ENCODE results near the gene ZBTB39. TPM values are rescaled to one million over a fixed set of nuclear protein-coding genes. Genes with fewer than 3 reads are reported as not detected.

The ZBTB39 gene
- total RNA-seq, 1 donor from 2014 or later = 6.8 TPM

GRCh38 chr12:57039016-57039798 lies 32.9 kb upstream of the ZBTB39 start:
- ATAC-seq (no peak), DNase-seq (no peak)
- H3K27me3 ChIP-seq (ENCODE audit: low read depth) = no peaks in the 10 kb centered on the region
- no peak overlapping the region for H3K27ac ChIP-seq
- intact Hi-C loops (cut with DNase I) = no loop called here
- no peaks in the 10 kb centered on the region for H3K9me3 ChIP-seq
- H3K4me1 ChIP-seq = no peaks in the 10 kb centered on the region
- TF ChIP-seq, protein P1, sequence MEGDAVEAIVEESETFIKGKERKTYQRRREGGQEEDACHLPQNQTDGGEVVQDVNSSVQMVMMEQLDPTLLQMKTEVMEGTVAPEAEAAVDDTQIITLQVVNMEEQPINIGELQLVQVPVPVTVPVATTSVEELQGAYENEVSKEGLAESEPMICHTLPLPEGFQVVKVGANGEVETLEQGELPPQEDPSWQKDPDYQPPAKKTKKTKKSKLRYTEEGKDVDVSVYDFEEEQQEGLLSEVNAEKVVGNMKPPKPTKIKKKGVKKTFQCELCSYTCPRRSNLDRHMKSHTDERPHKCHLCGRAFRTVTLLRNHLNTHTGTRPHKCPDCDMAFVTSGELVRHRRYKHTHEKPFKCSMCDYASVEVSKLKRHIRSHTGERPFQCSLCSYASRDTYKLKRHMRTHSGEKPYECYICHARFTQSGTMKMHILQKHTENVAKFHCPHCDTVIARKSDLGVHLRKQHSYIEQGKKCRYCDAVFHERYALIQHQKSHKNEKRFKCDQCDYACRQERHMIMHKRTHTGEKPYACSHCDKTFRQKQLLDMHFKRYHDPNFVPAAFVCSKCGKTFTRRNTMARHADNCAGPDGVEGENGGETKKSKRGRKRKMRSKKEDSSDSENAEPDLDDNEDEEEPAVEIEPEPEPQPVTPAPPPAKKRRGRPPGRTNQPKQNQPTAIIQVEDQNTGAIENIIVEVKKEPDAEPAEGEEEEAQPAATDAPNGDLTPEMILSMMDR (IDR thresholded peaks at IDR 0.05) = no peak
- H3K4me3 ChIP-seq = no peak overlapping the region
- H3K36me3 ChIP-seq = no peaks in the 10 kb centered on the region

- Histone ChIP-seq H3K4me3 (no peak overlapping the region), H3K9me3 (no peaks in the 10 kb centered on the region), H3K4me1 (no peaks in the 10 kb centered on the region), H3K27ac (no peak overlapping the region), H3K27me3 (ENCODE audit: low read depth) (no peaks in the 10 kb centered on the region), H3K36me3 (no peaks in the 10 kb centered on the region)
- no peak for ATAC-seq
- DNase-seq = no peak
- intact Hi-C loops (cut with DNase I) = no loop called here
- TF ChIP-seq, protein P1 (IDR thresholded peaks at IDR 0.05) = no peak
Measured at GRCh38 chr12:57037264-57037663, 30.9 kb upstream of the ZBTB39 start.

DNA sequence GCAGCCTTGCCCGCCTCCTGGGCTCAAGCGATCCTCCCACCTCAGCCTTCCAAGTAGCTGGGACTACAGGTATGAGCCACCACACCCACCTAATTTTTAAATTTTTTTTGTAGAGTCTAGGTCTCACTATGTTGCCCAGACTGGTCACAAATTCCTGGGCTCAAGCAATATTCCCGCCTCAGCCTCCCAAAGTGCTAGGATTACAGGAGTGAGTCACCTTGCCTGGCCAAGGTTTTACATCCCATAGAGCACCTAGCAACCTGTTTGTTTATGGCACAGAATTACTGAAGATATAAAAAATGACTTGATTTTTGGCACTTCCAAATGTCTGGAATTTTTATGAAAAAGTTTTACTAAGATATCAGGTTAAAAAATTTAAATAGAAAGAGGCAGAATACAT lies 27.1 kb upstream of the ZBTB39 start:
- TF ChIP-seq, protein P1 (IDR thresholded peaks at IDR 0.05) = no peak
- Histone ChIP-seq H3K4me3 (no peak overlapping the region), H3K27me3 (ENCODE audit: low read depth) (no peaks in the 10 kb centered on the region), H3K27ac (no peak overlapping the region), H3K4me1 (peaks cover 8% of the 10 kb centered on the region), H3K9me3 (no peaks in the 10 kb centered on the region), H3K36me3 (no peaks in the 10 kb centered on the region)
- ATAC-seq (no peak), DNase-seq (no peak)
- intact Hi-C loops (cut with DNase I) = no loop called here

DNA sequence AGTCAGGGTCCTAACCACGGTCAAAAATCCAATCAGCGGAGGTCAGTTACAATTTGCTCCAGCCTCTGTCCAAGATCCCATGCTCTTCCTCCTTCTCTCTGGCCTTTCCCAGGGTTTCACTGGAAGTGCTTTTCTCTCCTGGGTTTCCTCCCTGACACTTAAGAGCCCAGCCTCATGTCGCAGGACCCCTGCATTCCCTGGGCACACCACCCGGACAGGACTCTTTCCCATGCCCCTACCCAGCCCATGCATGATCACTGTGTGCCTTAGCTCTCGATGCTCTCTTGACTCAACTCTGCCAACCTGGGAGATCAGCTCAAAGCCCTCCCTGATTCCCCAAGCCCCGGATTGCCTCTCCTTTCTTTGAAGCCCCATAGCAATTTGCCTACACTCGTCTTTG lies 25.4 kb upstream of the ZBTB39 start:
- DNase-seq = no peak
- no peak overlapping the region for H3K4me3 ChIP-seq
- H3K27ac ChIP-seq = no peak overlapping the region
- H3K27me3 ChIP-seq (ENCODE audit: low read depth) = no peaks in the 10 kb centered on the region
- intact Hi-C loops (cut with DNase I) = no loop called here
- H3K36me3 ChIP-seq = no peaks in the 10 kb centered on the region
- H3K9me3 ChIP-seq = no peaks in the 10 kb centered on the region
- peaks cover 8% of the 10 kb centered on the region for H3K4me1 ChIP-seq
- TF ChIP-seq, protein P1 (IDR thresholded peaks at IDR 0.05) = no peak
- no peak for ATAC-seq

DNA sequence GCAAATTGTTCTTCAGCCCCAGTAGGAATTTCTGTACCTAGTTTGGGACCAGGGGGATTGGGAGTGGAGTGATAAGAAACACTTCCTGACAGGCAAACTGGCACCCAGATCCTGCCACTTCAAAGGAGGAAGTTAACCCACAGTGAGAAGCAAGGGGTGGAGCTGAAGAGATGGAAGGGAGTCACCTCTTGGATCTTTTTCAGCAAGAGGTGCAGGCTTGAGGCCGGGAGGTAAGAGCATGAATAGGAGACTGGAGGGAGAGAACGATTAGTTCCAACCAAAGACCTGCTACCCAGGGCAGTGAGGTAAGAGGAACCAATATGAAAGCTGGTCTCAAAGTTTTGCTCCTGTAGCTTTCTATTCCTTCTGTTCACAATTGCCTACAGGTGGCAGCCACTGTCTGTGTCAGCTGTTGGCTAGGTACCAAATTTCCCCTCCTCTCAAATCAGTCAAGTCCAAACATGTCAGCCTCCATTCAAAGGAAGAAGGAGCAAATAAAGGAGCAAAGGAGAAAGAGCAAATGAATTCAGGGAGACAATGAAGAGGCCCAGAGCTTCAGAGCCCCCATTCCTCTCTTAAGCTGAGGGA lies 24.9 kb upstream of the ZBTB39 start:
- TF ChIP-seq, protein P1 (IDR thresholded peaks at IDR 0.05) = no peak
- ATAC-seq (peak; percentile 37 to 56), DNase-seq (no peak)
- H3K36me3 ChIP-seq = no peaks in the 10 kb centered on the region
- H3K27me3 ChIP-seq (ENCODE audit: low read depth) = no peaks in the 10 kb centered on the region
- no peaks in the 10 kb centered on the region for H3K9me3 ChIP-seq
- intact Hi-C loops (cut with DNase I) = no loop called here
- peaks cover 8% of the 10 kb centered on the region for H3K4me1 ChIP-seq
- H3K4me3 ChIP-seq = no peak overlapping the region
- H3K27ac ChIP-seq = no peak overlapping the region
